K562 (cell line): ENCODE measurements around the gene PHF10. TPM values are rescaled to one million over a fixed set of nuclear protein-coding genes. Genes with fewer than 3 reads are reported as not detected.

Source experiments
- ARID4B ChIP-seq: sonication (generic); formaldehyde crosslinking; IDR thresholded peaks from 2 replicates; pipeline ENCODE4 v1.8.0; 2022; ENCODE audit warnings: mild to moderate bottlenecking, missing genetic modification reagents
- CGGBP1 ChIP-seq: fragments of 250-450 bp; sonication (Bioruptor Pico); IDR thresholded peaks from 2 replicates; pipeline ENCODE4 v1.9.0; 2021; ENCODE audit warnings: mild to moderate bottlenecking
- DACH1 ChIP-seq: fragments of 450-650 bp; IDR thresholded peaks from 2 replicates; pipeline ENCODE4 v1.6.1; 2018; ENCODE audit not compliant: partially characterized antibody
- E2F3 ChIP-seq: fragments of 250-450 bp; sonication (Bioruptor Pico); IDR thresholded peaks from 2 replicates; pipeline ENCODE4 v1.4.0; 2020; ENCODE audit warnings: mild to moderate bottlenecking
- E2F6 ChIP-seq, 2 experiments: IDR thresholded peaks; 2 replicates each; pipeline ENCODE4 v1.6.1; 2011; ENCODE audit warnings: borderline replicate concordance in 1 of 2, control low read depth in 1 of 2, low read depth in 1 of 2, low read length in 1 of 2, mild to moderate bottlenecking in 1 of 2, mixed read lengths in 1 of 2, moderate library complexity in 1 of 2; ENCODE audit not compliant: insufficient read depth in 1 of 2, insufficient read length in 1 of 2, poor library complexity in 1 of 2, severe bottlenecking in 1 of 2; ENCODE audit errors: extremely low read depth in 1 of 2
- FIP1L1 ChIP-seq: fragments of 200-400 bp; formaldehyde crosslinking; IDR thresholded peaks from 2 replicates; pipeline ENCODE4 v1.6.1; 2018; ENCODE audit warnings: mild to moderate bottlenecking, low read depth, low read length; ENCODE audit not compliant: poor library complexity, severe bottlenecking
- MCM2 ChIP-seq: fragments of 450-650 bp; IDR thresholded peaks from 2 replicates; pipeline ENCODE4 v1.6.1; 2017; ENCODE audit warnings: low read depth, mild to moderate bottlenecking
- NR2F6 ChIP-seq: fragments of 450-650 bp; formaldehyde crosslinking; IDR thresholded peaks from 2 replicates; pipeline ENCODE4 v1.4.0; 2020; ENCODE audit warnings: mild to moderate bottlenecking
- PCBP2 ChIP-seq: fragments of 200-400 bp; formaldehyde crosslinking; IDR thresholded peaks from 2 replicates; pipeline ENCODE4 v1.6.1; 2018; ENCODE audit warnings: low read length, low read depth, mild to moderate bottlenecking, moderate library complexity; ENCODE audit not compliant: poor library complexity, severe bottlenecking
- POLR2AphosphoS5 ChIP-seq: IDR thresholded peaks from 2 replicates; pipeline ENCODE4 v1.6.1; 2011; ENCODE audit warnings: mild to moderate bottlenecking, low read depth, low read length, moderate library complexity; ENCODE audit not compliant: control insufficient read depth, insufficient read depth
- RFX5 ChIP-seq: IDR thresholded peaks from 2 replicates; pipeline ENCODE4 v1.6.1; 2011; ENCODE audit warnings: low read depth, mild to moderate bottlenecking, improper control_type of control experiment, low read length
- VEZF1 ChIP-seq: fragments of 200-800 bp; sonication (Bioruptor generic); IDR thresholded peaks from 2 replicates; pipeline ENCODE4 v1.6.1; 2017; ENCODE audit warnings: missing genetic modification characterization, missing compliant biosample characterization
- XRCC3 ChIP-seq: fragments of 450-650 bp; IDR thresholded peaks from 2 replicates; pipeline ENCODE4 v1.6.1; 2017; ENCODE audit warnings: mild to moderate bottlenecking, moderate library complexity
- ZBTB12 ChIP-seq: fragments of 250-450 bp; sonication (Bioruptor Pico); IDR thresholded peaks from 2 replicates; pipeline ENCODE4 v1.4.0; 2020
- ZNF639 ChIP-seq, 2 experiments: fragments of 200-800 bp in 1 of 2; sonication (Bioruptor generic) in 1 of 2; sonication (generic) in 1 of 2; formaldehyde crosslinking in 1 of 2; IDR thresholded peaks in 1 of 2; conservative IDR thresholded peaks in 1 of 2; 2 replicates each; pipeline versions ENCODE4 v1.5.0 to v1.6.1; 2016 to 2020; ENCODE audit warnings: missing compliant biosample characterization in 1 of 2, missing genetic modification characterization in 1 of 2, missing genetic modification reagents in 1 of 2
- polyA plus RNA-seq, 8 experiments: library from polyadenylated mRNA; depleted of rRNA in 4 of 8; stranded (reverse) in 5 of 8; unstranded in 3 of 8; fragments of >200 nt; fragmentation: Nextera tagmentation in 2 of 8; fragmentation: Illumina TruSeq in 1 of 8; extraction: Ambion mirVana in 2 of 8; extraction: Trizol in 1 of 8; gene quantifications; 2 replicates each; pipeline versions ENCODE4 v1.2.1 to v1.2.3, GENCODE V29; 2011 to 2014; ENCODE audit warnings: inconsistent platforms in 1 of 8, missing spikeins in 1 of 8
- total RNA-seq, 7 experiments: library from RNA; depleted of rRNA in 6 of 7; stranded (reverse); fragments of >200 nt in 6 of 7; fragmentation: Illumina TruSeq in 2 of 7; extraction: Trizol in 2 of 7; gene quantifications; 2 replicates each; pipeline versions ENCODE4 v1.2.1 to v1.2.3, GENCODE V29; 2011 to 2021; ENCODE audit warnings: low replicate concordance in 1 of 7

The PHF10 gene
- total and polyA plus RNA-seq, 9 of the 15 experiments (the other 6 are each of a cell fraction or from before 2014, with no cell fraction given) = 23.9 to 88.9 (median 46.0) TPM

- TF ChIP-seq ARID4B (peak; percentile 69), DACH1 (no peak), ZBTB12 (CRISPR knock-in tag) (no peak), FIP1L1 (no peak), VEZF1 (CRISPR knock-in tag) (peak; percentile 47; the same call in 1 of the 2 replicates), ZNF639 (CRISPR knock-in tag; conservative IDR thresholded peaks at IDR 0.05 in 1 of 2, IDR thresholded peaks at IDR 0.05 in 1 of 2) (peak in 1 of 2 experiments; percentile 82; a peak in 2 of 4 replicates), XRCC3 (no peak), POLR2AphosphoS5 (0 out of 2 replicates have a peak, but pooled peaks have one; percentile 16), MCM2 (no peak), NR2F6 (CRISPR knock-in tag) (no peak), E2F6 (IDR thresholded peaks at IDR 0.05; ENCODE audit: borderline replicate concordance in 1 of 2, extremely low read depth in 1 of 2, insufficient read depth in 1 of 2, insufficient read length in 1 of 2, low read depth in 1 of 2, low read length in 1 of 2, poor library complexity in 1 of 2, severe bottlenecking in 1 of 2) (peak in 1 of 2 experiments; percentile 24), PCBP2 (no peak), E2F3 (no peak), CGGBP1 (CRISPR knock-in tag) (no peak), RFX5 (no peak)
These were observed 945 bp downstream of the PHF10 start (continued) for GRCh38 chr6:169723200-169723909.
